ENCODE results near the gene TXNDC2. TPM values are rescaled to one million over a fixed set of nuclear protein-coding genes. Genes with fewer than 3 reads are reported as not detected.

Gene TXNDC2
- total RNA-seq, 1 experiment from 2014 or later = not detected

DNA sequence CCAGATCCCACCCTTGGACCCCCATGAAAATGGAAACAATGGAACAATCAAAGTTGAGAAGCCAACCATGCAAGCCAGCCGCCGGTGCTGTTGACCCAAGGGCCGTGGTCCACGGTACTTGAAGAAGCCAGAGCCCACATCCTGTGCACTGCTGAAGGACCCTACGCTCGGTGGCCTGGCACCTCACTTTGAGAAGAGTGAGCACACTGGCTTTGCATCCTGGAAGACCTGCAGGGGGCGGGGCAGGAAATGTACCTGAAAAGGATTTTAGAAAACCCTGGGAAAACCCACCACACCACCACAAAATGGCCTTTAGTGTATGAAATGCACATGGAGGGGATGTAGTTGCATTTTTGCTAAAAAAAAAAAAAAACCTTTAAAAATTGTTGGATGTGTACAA, 26.5 kb upstream of the TXNDC2 start:
- no peak for DNase-seq (ENCODE audit: low spot score)

DNA sequence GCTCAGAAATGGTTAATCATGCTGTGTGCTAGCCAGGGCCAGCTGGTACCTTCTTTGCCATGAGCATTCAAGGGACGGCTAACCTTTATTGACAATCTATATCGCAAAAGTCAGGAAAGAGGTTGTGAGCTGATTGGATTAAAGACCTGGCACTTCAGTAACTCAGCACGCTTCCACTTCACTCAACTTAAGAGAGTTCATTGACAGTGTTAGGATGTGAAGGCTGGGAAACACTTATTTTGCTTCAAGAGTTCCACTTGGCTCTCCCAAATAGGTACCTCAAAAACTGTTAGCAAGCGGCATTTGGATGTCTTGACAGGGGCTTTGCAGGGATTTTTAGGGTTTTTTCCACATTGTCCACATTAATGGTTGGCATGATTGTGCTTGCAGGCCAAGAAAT, 25.1 kb upstream of the TXNDC2 start:
- DNase-seq (ENCODE audit: low spot score) = no peak

DNA sequence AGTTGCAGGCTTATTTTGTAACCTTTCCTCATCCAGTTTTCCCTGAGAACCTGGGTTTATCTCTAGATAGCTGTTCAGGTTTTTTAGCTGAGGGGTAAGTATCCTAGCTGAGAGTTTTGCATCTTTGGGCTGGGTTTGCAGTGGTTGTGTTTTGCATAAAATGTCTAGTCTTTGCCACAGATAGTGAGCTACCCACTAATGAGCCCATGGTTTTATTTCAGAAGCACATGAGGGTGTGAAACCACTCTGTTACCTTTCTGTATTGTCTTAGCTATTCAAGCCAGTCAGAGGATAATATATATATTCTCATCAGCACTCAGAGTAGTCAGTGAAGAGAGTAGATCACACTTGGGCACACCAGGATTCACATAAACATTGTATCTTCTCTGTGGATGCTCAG, 24.6 kb upstream of the TXNDC2 start:
- no peak for DNase-seq (ENCODE audit: low spot score)

DNA sequence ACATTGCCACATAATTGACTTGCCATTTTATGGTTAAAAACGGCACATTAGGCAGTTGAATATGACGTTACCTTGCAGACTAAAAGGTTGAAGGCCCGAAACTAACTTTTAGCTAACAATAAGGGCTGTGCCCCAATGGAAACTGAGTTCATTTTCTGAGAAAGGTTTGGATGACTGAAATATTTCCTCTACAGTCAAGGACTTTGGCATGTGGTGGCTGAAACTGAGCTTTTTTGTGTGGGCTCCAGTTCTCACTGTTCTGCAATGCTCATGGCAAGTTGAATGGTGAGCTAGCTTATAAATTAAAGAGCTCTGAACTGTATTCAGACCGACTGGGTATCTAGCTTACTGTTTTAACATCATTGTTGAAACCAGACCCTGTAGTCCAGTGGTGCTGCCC, 23.8 kb upstream of the TXNDC2 start:
- no peak for DNase-seq (ENCODE audit: low spot score)

DNA sequence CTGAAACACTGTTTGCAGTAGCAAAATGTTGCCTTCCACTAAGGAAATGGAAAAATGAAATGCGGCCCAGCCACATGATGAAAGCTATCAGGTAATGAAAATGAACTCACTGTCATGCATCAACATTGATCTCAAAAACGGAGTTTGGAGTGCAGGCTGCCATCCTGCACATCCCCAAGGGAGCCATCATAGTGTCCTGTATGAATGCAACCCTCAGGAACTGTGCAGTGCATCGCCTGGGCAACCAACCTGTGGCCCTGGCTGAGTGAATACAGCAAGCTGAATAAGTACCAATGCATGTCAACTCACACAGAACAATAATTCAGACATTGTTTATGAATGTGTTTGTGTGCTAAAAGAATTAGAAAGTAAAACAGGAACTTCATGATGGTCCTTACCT, 23.1 kb upstream of the TXNDC2 start:
- no peak for DNase-seq (ENCODE audit: low spot score)

DNA sequence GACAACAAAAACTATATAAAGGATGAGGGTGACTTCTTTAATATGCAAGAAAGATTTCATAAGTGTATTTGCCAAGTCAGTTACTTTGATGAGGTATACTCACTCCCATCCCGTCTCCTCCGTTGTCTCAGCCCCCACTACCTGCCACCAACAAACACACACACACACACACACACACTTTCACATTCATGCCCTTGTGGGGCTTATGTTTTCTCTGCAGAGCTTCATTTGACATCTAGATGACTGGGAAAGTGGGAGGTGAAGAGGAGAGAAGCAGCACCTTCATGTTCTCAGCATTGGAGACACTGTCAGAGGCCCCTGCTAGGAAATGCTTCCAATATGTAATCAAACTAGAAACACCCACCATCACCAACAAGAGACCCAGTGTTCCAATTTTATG, 22.5 kb upstream of the TXNDC2 start:
- DNase-seq (ENCODE audit: low spot score) = no peak

- no peak for DNase-seq (ENCODE audit: low spot score)
Measured at GRCh38 chr18:9865764-9866490, 19.8 kb upstream of the TXNDC2 start.

GRCh38 chr18:9866627-9867026, 19.1 kb upstream of the TXNDC2 start:
- no peak for DNase-seq (ENCODE audit: low spot score)

DNA sequence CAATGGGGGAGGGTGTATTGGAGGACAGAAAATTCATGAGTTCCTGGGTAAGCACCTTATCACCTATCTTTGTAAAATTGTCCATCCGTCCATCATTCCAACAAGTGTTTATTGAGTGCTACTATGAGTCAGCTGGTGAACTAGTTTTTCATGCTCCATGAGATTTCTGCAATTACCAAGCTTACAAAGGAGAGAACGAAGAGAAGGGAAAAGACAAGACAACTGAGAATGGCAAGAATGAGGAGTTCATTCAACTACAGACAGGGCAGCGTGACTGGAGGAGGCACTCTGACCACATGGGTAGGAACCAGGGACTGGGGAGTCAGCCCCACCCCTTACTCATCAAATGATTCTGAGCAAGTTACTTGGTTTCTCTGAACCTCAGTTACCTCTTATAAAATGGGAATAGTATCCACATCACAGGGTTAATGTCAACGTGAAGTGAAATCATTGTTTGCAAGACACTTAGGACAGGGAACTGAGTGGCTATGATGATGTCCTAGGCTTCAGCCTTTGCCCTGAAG, 18.6 kb upstream of the TXNDC2 start:
- DNase-seq (ENCODE audit: low spot score) = no peak

- DNase-seq (ENCODE audit: low spot score) = no peak
Measured at GRCh38 chr18:9868857-9869714, 16.7 kb upstream of the TXNDC2 start.

DNA sequence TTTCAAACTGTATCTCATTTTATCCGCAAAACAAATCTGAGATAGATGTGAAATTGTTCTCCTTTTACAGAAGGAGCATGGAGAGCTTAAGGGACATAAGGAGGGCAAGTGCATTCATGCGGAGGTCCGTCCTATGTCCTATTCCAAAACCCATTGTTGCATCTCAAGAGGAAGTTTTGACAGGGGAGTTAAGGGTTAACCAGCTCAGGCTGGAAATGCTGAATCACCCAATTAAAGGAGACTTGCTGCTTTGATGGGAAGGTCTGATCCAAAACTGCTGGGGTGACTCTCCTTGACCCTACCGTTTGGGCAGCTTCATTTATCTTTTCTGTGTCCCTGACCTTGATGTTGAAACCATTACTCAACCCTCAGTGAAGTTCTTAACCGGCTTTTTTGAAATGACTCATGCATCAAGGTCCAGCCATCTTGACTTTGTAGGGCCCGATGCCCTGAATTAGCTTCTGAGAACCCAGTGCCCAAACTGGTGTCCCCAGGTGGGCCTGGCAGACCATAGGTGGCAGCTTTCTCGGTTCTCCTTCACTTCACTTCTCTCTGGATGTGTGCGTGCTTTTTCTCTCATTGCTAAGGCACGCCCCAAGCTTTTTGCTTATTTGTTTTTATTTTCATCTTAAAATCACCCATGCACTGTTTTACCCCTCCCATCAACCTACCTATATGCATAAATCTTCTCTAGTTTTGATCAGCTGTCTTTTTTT, 15.9 kb upstream of the TXNDC2 start:
- peak; percentile 37 for DNase-seq (ENCODE audit: low spot score)

- no peak for DNase-seq (ENCODE audit: low spot score)
Measured at GRCh38 chr18:9870431-9871008, 15.3 kb upstream of the TXNDC2 start.

- DNase-seq (ENCODE audit: low spot score) = no peak
Measured at GRCh38 chr18:9871244-9871746, 14.5 kb upstream of the TXNDC2 start.

GRCh38 chr18:9872823-9873222, 12.9 kb upstream of the TXNDC2 start:
- no peak for DNase-seq (ENCODE audit: low spot score)

- no peak for DNase-seq (ENCODE audit: low spot score)
Measured at GRCh38 chr18:9874728-9875127, 11.0 kb upstream of the TXNDC2 start.

DNA sequence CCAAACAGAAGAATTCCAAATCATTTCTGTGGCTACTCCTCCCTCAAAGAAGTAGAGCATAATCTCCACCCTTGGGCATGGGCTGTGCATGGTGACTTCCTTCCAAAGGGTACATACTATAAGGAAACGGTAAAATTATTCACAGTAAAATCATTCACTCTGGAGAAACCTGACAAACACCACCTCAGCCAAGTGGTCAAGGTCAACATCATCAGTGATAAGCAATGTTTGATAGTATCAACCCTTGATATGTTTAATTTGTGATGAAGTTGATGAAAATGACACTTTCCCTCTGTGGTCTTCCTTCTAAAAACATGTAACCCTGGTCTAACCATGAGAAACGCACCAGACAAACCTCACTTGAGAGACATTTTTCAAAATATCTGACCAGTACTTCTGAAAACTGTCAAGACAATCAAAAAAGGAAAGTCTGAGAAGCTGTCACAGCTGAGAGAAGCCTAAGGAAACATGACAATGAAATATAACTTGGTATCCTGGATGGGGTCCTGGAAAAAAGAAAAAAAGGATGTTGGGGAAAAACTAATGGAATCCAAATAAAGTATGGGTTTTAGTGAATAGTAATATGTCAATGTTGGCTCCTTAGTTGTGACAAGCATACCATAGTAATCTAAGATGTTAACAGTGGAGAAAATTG, 9.4 kb upstream of the TXNDC2 start:
- DNase-seq (ENCODE audit: low spot score) = no peak

- DNase-seq (ENCODE audit: low spot score) = peak; percentile 73
Measured at GRCh38 chr18:9876867-9877654, 8.7 kb upstream of the TXNDC2 start.

DNA sequence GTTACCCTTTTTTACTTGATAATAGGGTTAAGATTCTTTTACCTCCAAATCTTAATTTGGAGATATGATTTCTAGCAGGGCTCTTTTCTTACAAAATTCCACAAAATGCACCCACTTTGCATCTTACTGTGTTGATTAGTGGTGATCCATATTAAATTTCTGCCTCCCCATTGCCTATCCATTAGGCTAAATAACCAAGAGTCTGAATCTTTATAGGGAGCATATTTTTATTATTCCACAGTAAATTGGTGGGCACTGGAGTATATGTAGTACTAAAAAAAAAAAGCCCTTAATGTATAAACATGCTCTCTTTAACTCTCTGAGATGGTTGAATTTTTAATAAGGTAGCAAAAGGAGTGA, 8.1 kb upstream of the TXNDC2 start:
- DNase-seq (ENCODE audit: low spot score) = no peak

DNA sequence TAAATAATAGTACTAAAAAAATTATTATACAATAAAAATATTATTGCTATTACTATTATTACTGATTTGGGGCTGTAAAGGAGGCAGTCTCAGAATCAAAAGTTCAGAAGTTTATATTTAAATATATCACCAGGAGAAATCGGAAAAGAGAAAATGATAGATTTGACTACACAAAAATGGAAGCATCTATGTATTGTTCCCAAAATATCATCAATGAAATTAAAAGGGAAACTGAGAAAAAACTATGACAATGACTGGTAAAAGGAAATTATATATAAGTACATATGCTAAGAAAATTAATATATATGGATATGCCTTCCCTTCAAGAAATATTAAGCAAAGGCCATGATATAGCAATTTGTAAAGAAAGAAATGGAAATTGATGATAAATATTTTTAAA, 7.7 kb upstream of the TXNDC2 start:
- no peak for DNase-seq (ENCODE audit: low spot score)

GRCh38 chr18:9878783-9879242, 7.0 kb upstream of the TXNDC2 start:
- no peak for DNase-seq (ENCODE audit: low spot score)
